ENCODE results near the gene SHB. TPM values are rescaled to one million over a fixed set of nuclear protein-coding genes. Genes with fewer than 3 reads are reported as not detected.

SHB gene
- total RNA-seq, 1 donor from 2014 or later: 34.0 TPM

- no peak for ATAC-seq
These were observed 46.7 kb downstream of the SHB start for GRCh38 chr9:38022203-38022895.

GRCh38 chr9:38020151-38021076 is 48.6 kb downstream of the SHB start:
- no peak for ATAC-seq

- ATAC-seq: no peak
These were observed 49.3 kb downstream of the SHB start for GRCh38 chr9:38019731-38020130.

- ATAC-seq: peak; percentile 44
These were observed 49.9 kb downstream of the SHB start for GRCh38 chr9:38018958-38019602.

- no peak for ATAC-seq
These were observed 50.6 kb downstream of the SHB start for GRCh38 chr9:38018241-38018957.

- ATAC-seq: no peak
These were observed 51.2 kb downstream of the SHB start for GRCh38 chr9:38017885-38018186.

- peak; percentile 16 for ATAC-seq
These were observed 51.7 kb downstream of the SHB start for GRCh38 chr9:38017149-38017884.

GRCh38 chr9:38016375-38017135 is 52.5 kb downstream of the SHB start:
- ATAC-seq: no peak

GRCh38 chr9:38015906-38016305 is 53.1 kb downstream of the SHB start:
- no peak for ATAC-seq

- ATAC-seq: no peak
These were observed 53.8 kb downstream of the SHB start for GRCh38 chr9:38015266-38015665.

- ATAC-seq: no peak
These were observed 56.1 kb downstream of the SHB start for GRCh38 chr9:38012767-38013450.

GRCh38 chr9:38011991-38012390 is 57.0 kb downstream of the SHB start:
- ATAC-seq: no peak

- peak; percentile 43 for ATAC-seq
These were observed 57.9 kb downstream of the SHB start for GRCh38 chr9:38010918-38011704.

- ATAC-seq: no peak
These were observed 59.0 kb downstream of the SHB start for GRCh38 chr9:38009990-38010389.

GRCh38 chr9:38009035-38009501 is 60.0 kb downstream of the SHB start:
- no peak for ATAC-seq

- peak; percentile 81 for ATAC-seq
These were observed 60.6 kb downstream of the SHB start for GRCh38 chr9:38008168-38009034.

GRCh38 chr9:38007016-38007415 is 62.0 kb downstream of the SHB start:
- ATAC-seq: no peak

- peak; percentile 80 for ATAC-seq
These were observed 62.9 kb downstream of the SHB start for GRCh38 chr9:38006163-38006562.
